Astrocyte of the cerebellum (primary cell): ENCODE data around the gene RNF213.

Experiments used
- DNase-seq: peaks from one replicate; pipeline ENCODE4 v3.0.0-alpha.2; 2011; ENCODE audit warnings: low read depth
- H3K4me3 ChIP-seq: 2 replicates; pipeline ENCODE4 v1.5.1; 2011; ENCODE audit warnings: mild to moderate bottlenecking, low read depth, low read length, moderate library complexity
- CTCF ChIP-seq: IDR thresholded peaks from 2 replicates; pipeline ENCODE4 v1.5.1; 2012; ENCODE audit warnings: low read length, low read depth, moderate library complexity, mild to moderate bottlenecking; ENCODE audit errors: missing control alignments
- in situ Hi-C: cut with HindIII; loops from 2 replicates; pipeline ENCODE4 v1.10.0; 2017; ENCODE audit warnings: low sequenced_read_pairs

The RNF213 gene

DNA sequence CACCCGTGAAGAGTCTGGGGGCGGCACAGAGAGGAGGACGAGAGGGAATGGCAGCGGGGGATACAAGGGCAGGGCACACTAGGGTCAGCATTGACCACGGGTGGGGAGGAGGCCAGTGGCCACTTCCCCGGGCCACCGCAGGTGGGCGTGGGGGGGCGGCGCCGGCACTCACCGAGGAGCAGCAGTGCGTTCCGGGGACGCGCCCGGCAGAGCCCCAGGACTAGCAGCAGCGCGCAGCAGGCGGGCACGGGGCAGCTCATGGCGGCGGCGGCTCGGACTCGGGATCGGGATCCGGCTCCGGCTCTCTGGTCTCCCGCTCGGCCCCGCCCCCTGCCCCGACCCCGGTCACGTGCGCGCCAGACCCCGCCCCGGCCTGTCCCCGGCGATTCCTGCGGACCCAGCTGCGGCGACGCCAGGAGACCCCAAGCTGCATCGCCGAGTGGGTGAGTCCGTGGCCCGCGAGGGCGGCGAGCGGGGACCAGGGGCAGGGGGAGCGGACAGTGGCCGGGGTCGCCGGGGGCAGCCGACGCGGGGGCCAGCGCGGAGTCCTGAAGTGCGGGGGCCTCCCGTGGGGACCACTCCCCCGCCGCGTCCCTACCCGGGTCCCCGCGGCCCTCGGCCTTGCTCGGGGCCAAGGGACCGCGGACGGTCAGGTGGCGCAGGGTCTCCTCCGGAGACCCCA is 40.5 kb upstream of the RNF213 start, which contains the start of the genes SGSH and SLC26A11:
Gene SGSH (minus strand): TSS at position 280 of the 682 bp plus-strand sequence. CDS start 20 bp downstream, at position 260.
Gene SLC26A11 (plus strand): TSS at position 374 of the 682 bp plus-strand sequence. CDS start 1,134 bp downstream, outside the sequence.
- DNase-seq, result peak; percentile 11
- in situ Hi-C loops, result no loop called here

DNA sequence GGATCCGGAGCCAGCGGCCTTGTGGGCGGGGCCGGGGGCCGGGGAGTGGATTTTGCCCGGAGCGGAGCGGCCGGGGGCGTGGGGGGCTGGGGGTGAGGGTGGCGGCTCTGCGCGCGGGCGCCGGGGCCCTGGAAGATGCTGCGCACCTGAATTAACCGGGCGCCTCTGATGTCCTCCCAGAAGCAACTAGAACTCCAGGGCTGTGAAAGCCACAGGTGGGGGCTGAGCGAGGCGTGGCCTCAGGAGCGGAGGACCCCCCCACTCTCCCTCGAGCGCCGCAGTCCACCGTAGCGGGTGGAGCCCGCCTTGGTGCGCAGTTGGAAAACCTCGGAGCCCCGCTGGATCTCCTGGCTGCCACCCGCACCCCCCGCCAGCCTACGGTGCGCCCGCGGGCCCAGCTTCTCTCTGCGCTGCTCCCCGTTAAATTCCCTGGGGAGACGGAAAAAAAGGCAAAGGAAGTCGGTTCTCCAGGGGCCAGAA is 39.9 kb upstream of the RNF213 start:
- DNase-seq, result no peak
- no peak for TF ChIP-seq CTCF
- in situ Hi-C loops, result no loop called here
- H3K4me3 ChIP-seq, result peak overlapping the region; percentile 59

More for the DNA sequence above, 40.5 kb upstream of the RNF213 start, which contains the start of the genes SGSH and SLC26A11:
- peak within 1 kb of the TSS; percentile 59 for H3K4me3 ChIP-seq
- TF ChIP-seq CTCF, result no peak

DNA sequence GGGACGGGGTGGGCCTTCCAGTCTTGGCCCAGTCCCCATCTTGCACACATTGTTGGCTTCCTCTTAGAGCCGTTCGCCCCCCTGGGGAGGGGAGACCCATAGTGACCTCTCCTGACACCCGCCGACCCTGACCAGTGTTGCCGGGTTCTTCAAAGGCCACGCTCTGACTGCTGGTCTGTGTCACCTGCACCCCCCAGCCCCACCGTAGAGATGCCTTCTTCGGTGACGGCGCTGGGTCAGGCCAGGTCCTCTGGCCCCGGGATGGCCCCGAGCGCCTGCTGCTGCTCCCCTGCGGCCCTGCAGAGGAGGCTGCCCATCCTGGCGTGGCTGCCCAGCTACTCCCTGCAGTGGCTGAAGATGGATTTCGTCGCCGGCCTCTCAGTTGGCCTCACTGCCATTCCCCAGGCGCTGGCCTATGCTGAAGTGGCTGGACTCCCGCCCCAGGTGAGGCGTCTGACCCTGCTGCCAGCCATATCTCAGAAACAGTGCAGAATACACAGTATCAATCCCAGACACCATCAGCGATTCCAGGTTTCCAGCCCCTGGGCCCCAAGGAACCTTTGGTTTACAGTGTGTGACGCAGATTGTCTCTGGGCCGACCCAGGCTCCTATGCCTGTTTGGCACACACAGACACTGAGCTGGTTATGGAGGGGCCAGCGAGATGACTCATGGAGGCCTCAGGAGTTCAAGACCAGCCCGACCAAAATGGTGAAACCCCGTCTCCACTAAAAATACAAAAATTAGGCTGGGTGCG is 39.1 kb upstream of the RNF213 start:
- peak overlapping the region; percentile 59 for H3K4me3 ChIP-seq
- in situ Hi-C loops, result no loop called here
- TF ChIP-seq CTCF, result no peak
- no peak for DNase-seq

- H3K4me3 ChIP-seq, result no peak overlapping the region
- DNase-seq, result no peak
- no peak for TF ChIP-seq CTCF
- in situ Hi-C loops, result no loop called here
Measured at GRCh38 chr17:80222376-80223141, 38.1 kb upstream of the RNF213 start.

DNA sequence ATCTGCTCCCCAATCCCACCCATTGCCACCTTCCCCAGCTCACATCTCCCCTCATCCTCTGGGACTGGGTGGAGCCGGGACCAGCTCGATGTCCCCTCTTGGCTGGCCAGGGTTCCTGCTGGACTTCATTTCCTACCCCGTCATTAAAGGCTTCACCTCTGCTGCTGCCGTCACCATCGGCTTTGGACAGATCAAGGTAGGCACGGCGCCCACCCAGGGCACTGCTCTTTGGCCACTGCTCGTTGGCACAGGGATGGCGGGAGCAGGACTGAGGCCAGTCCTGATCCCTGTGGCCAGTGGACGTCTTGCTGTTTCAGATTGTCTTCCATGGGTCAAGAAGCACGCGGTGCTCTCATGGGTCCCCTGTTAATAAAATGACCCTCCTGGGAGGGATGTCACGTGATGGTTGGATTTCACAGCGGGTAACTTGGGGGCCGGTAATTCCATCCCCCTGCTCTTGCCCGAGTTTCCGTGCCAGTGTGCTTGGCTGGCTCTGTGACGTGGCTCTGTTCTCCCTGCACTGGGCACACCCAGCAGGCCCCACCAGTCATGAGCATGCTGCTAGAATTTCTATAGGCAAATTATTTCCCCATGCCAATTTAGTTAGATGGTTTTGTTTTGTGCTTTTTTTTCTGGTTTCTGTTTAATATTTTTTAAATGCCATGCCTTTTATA is 37.4 kb upstream of the RNF213 start:
- TF ChIP-seq CTCF, result no peak
- no peak for DNase-seq
- in situ Hi-C loops, result no loop called here
- no peak overlapping the region for H3K4me3 ChIP-seq
